Panc1 (cell line): ENCODE results near the gene CPNE4.
"Not testable (repeated sequence)": the region's sequence is repeated elsewhere in the genome, so short reads cannot be mapped to it uniquely, and the experiment has no call there.

Source experiments
- POLR2AphosphoS5 ChIP-seq: IDR thresholded peaks from 2 replicates; pipeline ENCODE4 v1.6.1; 2012; ENCODE audit warnings: mild to moderate bottlenecking, low read depth, low read length, moderate library complexity
- REST ChIP-seq, 2 experiments: IDR thresholded peaks; 2 replicates each; pipeline ENCODE4 v1.6.1; 2011 to 2012; ENCODE audit warnings: low read depth in 2 of 2, control low read depth in 1 of 2, low read length in 1 of 2, mild to moderate bottlenecking in 1 of 2, moderate library complexity in 1 of 2; ENCODE audit not compliant: insufficient read depth in 1 of 2
- SIN3A ChIP-seq: IDR thresholded peaks from 2 replicates; pipeline ENCODE4 v1.6.1; 2012; ENCODE audit warnings: low read depth, mild to moderate bottlenecking, low read length, moderate library complexity, borderline replicate concordance; ENCODE audit not compliant: insufficient read depth
- TCF7L2 ChIP-seq: IDR thresholded peaks from 2 replicates; pipeline ENCODE4 v1.6.1; 2011; ENCODE audit warnings: mild to moderate bottlenecking, low read depth, low read length, inconsistent platforms
- TF ChIP-seq, protein P1 (sequence below): fragments of 450-650 bp; IDR thresholded peaks from 2 replicates; pipeline ENCODE4 v1.5.1; 2017; ENCODE audit warnings: mild to moderate bottlenecking

- TF ChIP-seq, protein P1, sequence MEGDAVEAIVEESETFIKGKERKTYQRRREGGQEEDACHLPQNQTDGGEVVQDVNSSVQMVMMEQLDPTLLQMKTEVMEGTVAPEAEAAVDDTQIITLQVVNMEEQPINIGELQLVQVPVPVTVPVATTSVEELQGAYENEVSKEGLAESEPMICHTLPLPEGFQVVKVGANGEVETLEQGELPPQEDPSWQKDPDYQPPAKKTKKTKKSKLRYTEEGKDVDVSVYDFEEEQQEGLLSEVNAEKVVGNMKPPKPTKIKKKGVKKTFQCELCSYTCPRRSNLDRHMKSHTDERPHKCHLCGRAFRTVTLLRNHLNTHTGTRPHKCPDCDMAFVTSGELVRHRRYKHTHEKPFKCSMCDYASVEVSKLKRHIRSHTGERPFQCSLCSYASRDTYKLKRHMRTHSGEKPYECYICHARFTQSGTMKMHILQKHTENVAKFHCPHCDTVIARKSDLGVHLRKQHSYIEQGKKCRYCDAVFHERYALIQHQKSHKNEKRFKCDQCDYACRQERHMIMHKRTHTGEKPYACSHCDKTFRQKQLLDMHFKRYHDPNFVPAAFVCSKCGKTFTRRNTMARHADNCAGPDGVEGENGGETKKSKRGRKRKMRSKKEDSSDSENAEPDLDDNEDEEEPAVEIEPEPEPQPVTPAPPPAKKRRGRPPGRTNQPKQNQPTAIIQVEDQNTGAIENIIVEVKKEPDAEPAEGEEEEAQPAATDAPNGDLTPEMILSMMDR = not testable (repeated sequence)
- not testable (repeated sequence) for TF ChIP-seq TCF7L2; POLR2AphosphoS5; SIN3A; REST (IDR thresholded peaks at IDR 0.05; ENCODE audit: insufficient read depth in 1 of 2, low read depth in 2 of 2, low read length in 1 of 2)
Measured at GRCh38 chr3:131486545-131486944, 548.3 kb downstream of the CPNE4 start.
